Right cardiac atrium (tissue), 5 donors: Measurements from ENCODE around the gene MAN1C1. TPM values are rescaled to one million over a fixed set of nuclear protein-coding genes. Genes with fewer than 3 reads are reported as not detected.

ENCODE experiments used
- ATAC-seq, 2 donors: fragments of 200-7000 bp; cut with Tn5 transposase; one replicate each; pipeline versions ENCODE4 v1.8.0 to v1.9.1; 2020; ENCODE audit warnings: moderate library complexity in 2 of 2, mild to moderate bottlenecking in 1 of 2
- DNase-seq, 3 donors: peaks; one replicate each; pipeline ENCODE4 v3.0.0-alpha.2; 2020
- H3K27ac ChIP-seq: one replicate; pipeline ENCODE4 v1.5.1; 2013; ENCODE audit warnings: mild to moderate bottlenecking, low read length, control low read depth, moderate library complexity
- H3K27me3 ChIP-seq: one replicate; pipeline ENCODE4 v1.6.1; 2013; ENCODE audit not compliant: control insufficient read depth, insufficient read depth
- H3K4me1 ChIP-seq: one replicate; pipeline ENCODE4 v1.6.1; 2013; ENCODE audit warnings: low read length; ENCODE audit not compliant: control insufficient read depth, insufficient read depth
- H3K4me3 ChIP-seq: one replicate; pipeline ENCODE4 v1.5.1; 2013; ENCODE audit warnings: low read length, control low read depth
- H3K9me3 ChIP-seq: one replicate; pipeline ENCODE4 v1.6.1; 2013; ENCODE audit warnings: low read length; ENCODE audit not compliant: control insufficient read depth
- WGBS: extraction: QIAGEN DNeasy Blood & Tissue Kit; methylation state at CpG from one replicate; pipeline ENCODE4 v1.1.7; 2013; 5-methylcytosine and 5-hydroxymethylcytosine counted together
- intact Hi-C, 4 donors: fragments of 100-400 bp; cut with DNase I; formaldehyde crosslinking; loops; one replicate each; pipeline versions ENCODE4 v1.11.0 to v1.14.0; 2022 to 2023
- polyA plus RNA-seq: library from polyadenylated mRNA; stranded (reverse); fragments of 200-250 nt; gene quantifications from one replicate; pipeline ENCODE4 v1.2.3, GENCODE V29; 2013
- total RNA-seq, 4 donors: library from RNA; stranded (reverse); fragmentation: NEBNext Ultra II Directional; extraction: Animal tissue kit (Norgen Biotek cat#: 25700); gene quantifications; one replicate each; pipeline ENCODE4 v1.2.1, GENCODE V29; 2021
- donor health status: healthy with polysubstance abuse.
- donor health status: DM: no; HTN: yes; CAD: no.
- donor health status: DM: no; HTN: no; CAD: no.
- donor health status: DM: no; HTN: yes; CAD: no; lungs with severe emphysema.
- donor health status: DM: yes; HTN: yes; CAD: no.

MAN1C1 gene
- total and polyA plus RNA-seq, 5 donors: 9.1 to 15.7 (median 11.7) TPM

GRCh38 chr1:25684216-25684965, 67.8 kb downstream of the MAN1C1 start:
- intact Hi-C loops: loop anchor here in 2 of 4 donors (10.0 kb wide), 1 partner anchor 70 kb away; the partner anchor contains the start of gene MAN1C1 (in 2 of the 2)
- WGBS: 86% methylated on average over 13 of the region's 13 CpGs
- Histone ChIP-seq H3K4me1 (peaks cover 11% of the 10 kb centered on the region), H3K4me3 (no peak overlapping the region), H3K27ac (no peak overlapping the region), H3K9me3 (no peaks in the 10 kb centered on the region), H3K27me3 (no peaks in the 10 kb centered on the region)
- peak in 1 of 2 donors; percentile 23 for ATAC-seq
- peak; percentile 53 to 75 (median 74) for DNase-seq

GRCh38 chr1:25685211-25685750, 68.7 kb downstream of the MAN1C1 start:
- intact Hi-C loops: loop anchor here in 2 of 4 donors (10.0 kb wide), 1 partner anchor 70 kb away; the partner anchor contains the start of gene MAN1C1 (in 2 of the 2)
- Histone ChIP-seq H3K27me3 (no peaks in the 10 kb centered on the region), H3K4me3 (no peak overlapping the region), H3K9me3 (no peaks in the 10 kb centered on the region), H3K4me1 (peaks cover 11% of the 10 kb centered on the region), H3K27ac (no peak overlapping the region)
- ATAC-seq (no peak), DNase-seq (no peak)
- 92% methylated on average over 11 of the region's 11 CpGs for WGBS

- peak; percentile 80 to 85 (median 81) for DNase-seq
- Histone ChIP-seq H3K4me3 (no peak overlapping the region), H3K4me1 (peaks cover 11% of the 10 kb centered on the region), H3K27me3 (no peaks in the 10 kb centered on the region), H3K27ac (no peak overlapping the region), H3K9me3 (no peaks in the 10 kb centered on the region)
- ATAC-seq: peak in 1 of 2 donors; percentile 19
- intact Hi-C loops: loop anchor here in 2 of 4 donors (10.0 kb wide), 1 partner anchor 71 kb away; the partner anchor contains the start of gene MAN1C1 (in 2 of the 2)
- WGBS: 84% methylated on average over 19 of the region's 19 CpGs
Measured at GRCh38 chr1:25685938-25686665, 69.5 kb downstream of the MAN1C1 start.

GRCh38 chr1:25687221-25688017, 70.8 kb downstream of the MAN1C1 start:
- no peak for ATAC-seq
- intact Hi-C loops: loop anchor here in 2 of 4 donors (10.0 kb wide), 1 partner anchor 73 kb away; the partner anchor contains the start of gene MAN1C1 (in 2 of the 2)
- no peaks in the 10 kb centered on the region for H3K9me3 ChIP-seq
- no peak for DNase-seq
- peaks cover 11% of the 10 kb centered on the region for H3K4me1 ChIP-seq
- H3K27ac ChIP-seq: no peak overlapping the region
- no peak overlapping the region for H3K4me3 ChIP-seq
- WGBS: 84% methylated on average over 6 of the region's 6 CpGs
- H3K27me3 ChIP-seq: no peaks in the 10 kb centered on the region

GRCh38 chr1:25688390-25689119, 72.0 kb downstream of the MAN1C1 start:
- intact Hi-C loops: loop anchor here in 2 of 4 donors (10.0 kb wide), 1 partner anchor 74 kb away; the partner anchor contains the start of gene MAN1C1 (in 2 of the 2)
- Histone ChIP-seq H3K4me3 (no peak overlapping the region), H3K27ac (peak overlapping the region; percentile 42), H3K4me1 (peaks cover 6% of the 10 kb centered on the region), H3K9me3 (no peaks in the 10 kb centered on the region), H3K27me3 (no peaks in the 10 kb centered on the region)
- ATAC-seq (peak; percentile 53), DNase-seq (peak in 2 of 3 donors; percentile 58 to 75)
- WGBS: 49% methylated on average over 9 of the region's 9 CpGs

GRCh38 chr1:25689686-25690381, 73.2 kb downstream of the MAN1C1 start:
- H3K9me3 ChIP-seq: no peaks in the 10 kb centered on the region
- no peak overlapping the region for H3K27ac ChIP-seq
- ATAC-seq: no peak
- DNase-seq: no peak
- H3K4me1 ChIP-seq: peaks cover 7% of the 10 kb centered on the region
- 94% methylated on average over 18 of the region's 18 CpGs for WGBS
- intact Hi-C loops: loop anchor here in 3 of 4 donors (10.0 kb wide), 2 partner anchors 75 to 105 kb away; partner anchors contain the start of gene MAN1C1 (in 2 of the 3)
- no peak overlapping the region for H3K4me3 ChIP-seq
- no peaks in the 10 kb centered on the region for H3K27me3 ChIP-seq

GRCh38 chr1:25690396-25690956, 73.9 kb downstream of the MAN1C1 start:
- Histone ChIP-seq H3K4me1 (peaks cover 11% of the 10 kb centered on the region), H3K9me3 (no peaks in the 10 kb centered on the region), H3K27ac (no peak overlapping the region), H3K4me3 (no peak overlapping the region), H3K27me3 (no peaks in the 10 kb centered on the region)
- intact Hi-C loops: loop anchor here in 1 of 4 donors (10.0 kb wide), 1 partner anchor 104 kb away; no protein-coding TSS in a partner anchor
- DNase-seq (no peak), ATAC-seq (no peak)
- 94% methylated on average over 13 of the region's 13 CpGs for WGBS

- Histone ChIP-seq H3K27ac (no peak overlapping the region), H3K27me3 (no peaks in the 10 kb centered on the region), H3K9me3 (no peaks in the 10 kb centered on the region), H3K4me1 (peaks cover 13% of the 10 kb centered on the region), H3K4me3 (no peak overlapping the region)
- intact Hi-C loops: loop anchor here in 1 of 4 donors (10.0 kb wide), 1 partner anchor 104 kb away; no protein-coding TSS in a partner anchor
- DNase-seq (no peak), ATAC-seq (no peak)
- 98% methylated on average over 7 of the region's 7 CpGs for WGBS
Measured at GRCh38 chr1:25691211-25691610, 74.6 kb downstream of the MAN1C1 start.

- H3K9me3 ChIP-seq: no peaks in the 10 kb centered on the region
- H3K4me1 ChIP-seq: peaks cover 13% of the 10 kb centered on the region
- intact Hi-C loops: loop anchor here in 1 of 4 donors (10.0 kb wide), 1 partner anchor 102 kb away; no protein-coding TSS in a partner anchor
- no peaks in the 10 kb centered on the region for H3K27me3 ChIP-seq
- DNase-seq: peak in 1 of 3 donors; percentile 59
- no peak for ATAC-seq
- H3K27ac ChIP-seq: no peak overlapping the region
- 81% methylated on average over 6 of the region's 6 CpGs for WGBS
- no peak overlapping the region for H3K4me3 ChIP-seq
Measured at GRCh38 chr1:25692560-25692959, 76.0 kb downstream of the MAN1C1 start.
